IMR-90 (cell line): ENCODE measurements around the gene FRK.

Experiments
- BHLHE40 ChIP-seq: fragments of 150-350 bp; IDR thresholded peaks from 2 replicates; pipeline ENCODE4 v1.6.1; 2016; ENCODE audit warnings: mild to moderate bottlenecking, low read depth, low read length
- CEBPB ChIP-seq: IDR thresholded peaks from 2 replicates; pipeline ENCODE4 v1.6.1; 2012; ENCODE audit warnings: low read depth, low read length, improper control_type of control experiment
- FOS ChIP-seq: fragments of 150-350 bp; IDR thresholded peaks from 2 replicates; pipeline ENCODE4 v1.6.1; 2016; ENCODE audit warnings: low read depth, low read length
- MAZ ChIP-seq: IDR thresholded peaks from 2 replicates; pipeline ENCODE4 v1.6.1; 2012; ENCODE audit warnings: low read depth, mild to moderate bottlenecking, low read length, improper control_type of control experiment, moderate library complexity, borderline replicate concordance
- MXI1 ChIP-seq: IDR thresholded peaks from 2 replicates; pipeline ENCODE4 v1.6.1; 2012; ENCODE audit warnings: low read depth, mild to moderate bottlenecking, low read length, moderate library complexity, borderline replicate concordance
- POLR2A ChIP-seq: IDR thresholded peaks from 2 replicates; pipeline ENCODE4 v1.6.1; 2012; ENCODE audit warnings: mild to moderate bottlenecking, low read depth, low read length
- RAD21 ChIP-seq: IDR thresholded peaks from 2 replicates; pipeline ENCODE4 v1.6.1; 2012; ENCODE audit warnings: low read length, improper control_type of control experiment
- RCOR1 ChIP-seq: IDR thresholded peaks from 2 replicates; pipeline ENCODE4 v1.6.1; 2012; ENCODE audit warnings: mild to moderate bottlenecking, low read length, improper control_type of control experiment; ENCODE audit not compliant: insufficient replicate concordance
- RFX5 ChIP-seq: IDR thresholded peaks from 2 replicates; pipeline ENCODE4 v1.8.0; 2012; ENCODE audit warnings: low read depth, mild to moderate bottlenecking, low read length, moderate library complexity
- SMC3 ChIP-seq: fragments of 150-350 bp; IDR thresholded peaks from 2 replicates; pipeline ENCODE4 v1.6.1; 2016; ENCODE audit warnings: low read depth, mild to moderate bottlenecking, antibody characterized with exemption, low read length, moderate library complexity
- TF ChIP-seq, protein P1 (sequence below): conservative IDR thresholded peaks from 2 replicates; pipeline ENCODE4 v1.5.1; 2012; ENCODE audit warnings: mild to moderate bottlenecking, low read depth, low read length, improper control_type of control experiment
- TF ChIP-seq, protein P2 (sequence below): fragments of 150-350 bp; IDR thresholded peaks from 2 replicates; pipeline ENCODE4 v1.6.1; 2017; ENCODE audit warnings: mild to moderate bottlenecking, antibody characterized with exemption, low read length, low read depth

GRCh38 chr6:116099036-116099435 lies 38.3 kb upstream of the FRK start:
- TF ChIP-seq POLR2A (no peak), BHLHE40 (no peak), RCOR1 (no peak), FOS (no peak), MXI1 (no peak), RAD21 (no peak), SMC3 (no peak), CEBPB (no peak), RFX5 (no peak), MAZ (no peak)
- TF ChIP-seq, protein P1, sequence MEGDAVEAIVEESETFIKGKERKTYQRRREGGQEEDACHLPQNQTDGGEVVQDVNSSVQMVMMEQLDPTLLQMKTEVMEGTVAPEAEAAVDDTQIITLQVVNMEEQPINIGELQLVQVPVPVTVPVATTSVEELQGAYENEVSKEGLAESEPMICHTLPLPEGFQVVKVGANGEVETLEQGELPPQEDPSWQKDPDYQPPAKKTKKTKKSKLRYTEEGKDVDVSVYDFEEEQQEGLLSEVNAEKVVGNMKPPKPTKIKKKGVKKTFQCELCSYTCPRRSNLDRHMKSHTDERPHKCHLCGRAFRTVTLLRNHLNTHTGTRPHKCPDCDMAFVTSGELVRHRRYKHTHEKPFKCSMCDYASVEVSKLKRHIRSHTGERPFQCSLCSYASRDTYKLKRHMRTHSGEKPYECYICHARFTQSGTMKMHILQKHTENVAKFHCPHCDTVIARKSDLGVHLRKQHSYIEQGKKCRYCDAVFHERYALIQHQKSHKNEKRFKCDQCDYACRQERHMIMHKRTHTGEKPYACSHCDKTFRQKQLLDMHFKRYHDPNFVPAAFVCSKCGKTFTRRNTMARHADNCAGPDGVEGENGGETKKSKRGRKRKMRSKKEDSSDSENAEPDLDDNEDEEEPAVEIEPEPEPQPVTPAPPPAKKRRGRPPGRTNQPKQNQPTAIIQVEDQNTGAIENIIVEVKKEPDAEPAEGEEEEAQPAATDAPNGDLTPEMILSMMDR: no peak
- TF ChIP-seq, protein P2, sequence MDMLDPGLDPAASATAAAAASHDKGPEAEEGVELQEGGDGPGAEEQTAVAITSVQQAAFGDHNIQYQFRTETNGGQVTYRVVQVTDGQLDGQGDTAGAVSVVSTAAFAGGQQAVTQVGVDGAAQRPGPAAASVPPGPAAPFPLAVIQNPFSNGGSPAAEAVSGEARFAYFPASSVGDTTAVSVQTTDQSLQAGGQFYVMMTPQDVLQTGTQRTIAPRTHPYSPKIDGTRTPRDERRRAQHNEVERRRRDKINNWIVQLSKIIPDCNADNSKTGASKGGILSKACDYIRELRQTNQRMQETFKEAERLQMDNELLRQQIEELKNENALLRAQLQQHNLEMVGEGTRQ: no peak
